Amniotic stem cell (primary cell): Measurements from ENCODE around the gene OXER1.
"Not testable (repeated sequence)": the region's sequence is repeated elsewhere in the genome, so short reads cannot be mapped to it uniquely, and the experiment has no call there.

Experiments
- DNase-seq: peaks from one replicate; lab custom pipeline; 2025; lab: John Stamatoyannopoulos, UW

Gene OXER1

DNA sequence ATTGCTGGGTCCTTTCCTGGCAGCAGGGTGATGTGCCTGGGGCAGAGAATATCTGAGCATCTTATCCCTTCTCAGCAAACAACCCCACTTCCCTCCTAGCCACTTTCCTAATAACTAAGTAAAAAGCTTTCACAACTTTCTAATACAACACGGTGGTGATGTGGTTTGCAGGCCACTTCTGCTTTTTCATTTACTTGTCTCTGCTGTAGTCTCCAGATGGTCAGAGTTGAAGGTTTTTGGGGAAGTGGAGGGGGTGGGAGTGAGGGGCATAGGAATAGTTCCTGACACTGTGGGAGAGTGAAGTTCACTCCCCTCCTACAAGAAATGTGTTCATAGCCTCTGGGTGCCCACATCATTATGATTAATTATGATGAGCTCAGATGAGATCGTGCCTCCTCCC, 11.6 kb downstream of the OXER1 start:
- no peak for DNase-seq

DNA sequence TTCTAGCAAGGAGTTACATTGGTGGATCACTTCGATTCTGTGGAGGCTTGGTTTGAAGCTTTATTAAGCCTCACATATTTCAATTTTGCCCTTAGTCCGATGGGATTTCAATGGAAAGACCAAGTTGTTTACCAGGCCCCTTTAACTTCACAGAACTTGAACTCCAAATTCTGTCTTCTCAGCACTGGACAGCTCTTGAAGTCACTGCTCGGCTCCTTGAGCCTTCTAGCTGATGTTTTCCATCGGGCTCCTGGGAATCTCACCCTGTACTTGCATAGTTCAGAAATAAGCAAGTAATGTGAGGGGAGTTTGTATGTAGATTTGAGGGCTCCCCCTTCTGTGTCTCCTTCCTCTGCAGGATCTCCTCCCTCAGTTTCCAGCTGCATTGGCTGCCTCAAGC, 15.1 kb downstream of the OXER1 start:
- DNase-seq, result no peak

DNA sequence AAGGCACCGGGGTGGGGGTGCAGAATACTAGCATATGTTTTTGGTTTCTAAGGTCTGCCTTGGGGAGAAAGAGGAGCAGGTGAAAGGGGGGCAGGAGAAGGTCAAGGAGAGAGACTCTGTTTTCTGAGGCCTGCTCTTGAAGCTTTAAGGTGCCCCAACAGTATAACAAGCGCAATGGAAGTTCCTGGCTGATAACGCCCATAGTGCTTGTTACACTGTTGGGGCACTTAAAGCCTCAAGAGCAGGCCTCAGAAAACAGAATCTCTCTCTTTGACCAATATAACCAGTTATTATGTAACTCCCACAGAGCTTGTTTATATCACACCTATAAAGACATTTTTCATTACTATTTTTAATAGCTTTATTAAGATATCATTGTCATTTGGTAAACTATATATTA, 16.5 kb downstream of the OXER1 start:
- DNase-seq, result no peak

DNA sequence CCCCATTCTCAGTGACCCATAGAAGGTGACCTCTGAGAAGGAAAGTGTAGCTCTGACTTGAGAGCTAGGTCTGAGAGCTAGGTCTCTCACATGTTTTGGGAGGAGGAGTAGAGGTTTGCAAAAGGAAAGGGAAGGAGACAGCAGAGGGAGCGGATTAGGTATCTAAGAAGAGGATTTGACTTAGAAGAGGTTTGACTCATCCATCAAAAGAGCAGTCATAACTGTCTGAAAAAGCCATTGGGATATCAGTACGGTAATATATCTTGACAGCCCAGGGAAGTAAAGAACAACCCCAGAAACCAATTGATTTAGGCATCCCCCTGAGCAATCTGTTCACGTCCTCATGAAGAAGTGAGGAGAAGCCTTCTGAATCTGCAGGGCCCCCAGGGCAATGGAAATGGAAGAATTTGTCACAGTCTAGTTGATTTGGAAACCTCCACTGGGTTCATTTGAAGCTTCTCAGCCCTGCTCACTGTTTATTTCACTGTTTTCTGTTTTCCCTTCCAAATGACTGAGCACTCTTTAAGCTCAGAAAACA, 19.3 kb downstream of the OXER1 start:
- no peak for DNase-seq

DNA sequence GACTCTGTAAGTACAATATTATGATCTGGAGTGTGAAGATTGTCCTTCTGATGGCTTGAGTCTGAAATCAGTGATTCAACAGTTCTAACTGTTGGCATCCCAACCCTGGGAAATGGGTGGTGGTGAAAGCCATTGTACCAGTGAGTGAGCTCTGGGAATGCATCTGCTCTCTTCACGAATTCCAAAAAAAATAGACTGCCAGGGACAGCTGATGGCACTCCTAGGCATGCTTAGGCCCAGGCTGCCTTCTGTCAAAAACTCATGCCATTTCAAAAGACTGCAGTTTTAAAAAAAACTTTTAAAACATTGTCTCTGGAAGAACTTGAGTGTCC, 20.3 kb downstream of the OXER1 start:
- no peak for DNase-seq

DNA sequence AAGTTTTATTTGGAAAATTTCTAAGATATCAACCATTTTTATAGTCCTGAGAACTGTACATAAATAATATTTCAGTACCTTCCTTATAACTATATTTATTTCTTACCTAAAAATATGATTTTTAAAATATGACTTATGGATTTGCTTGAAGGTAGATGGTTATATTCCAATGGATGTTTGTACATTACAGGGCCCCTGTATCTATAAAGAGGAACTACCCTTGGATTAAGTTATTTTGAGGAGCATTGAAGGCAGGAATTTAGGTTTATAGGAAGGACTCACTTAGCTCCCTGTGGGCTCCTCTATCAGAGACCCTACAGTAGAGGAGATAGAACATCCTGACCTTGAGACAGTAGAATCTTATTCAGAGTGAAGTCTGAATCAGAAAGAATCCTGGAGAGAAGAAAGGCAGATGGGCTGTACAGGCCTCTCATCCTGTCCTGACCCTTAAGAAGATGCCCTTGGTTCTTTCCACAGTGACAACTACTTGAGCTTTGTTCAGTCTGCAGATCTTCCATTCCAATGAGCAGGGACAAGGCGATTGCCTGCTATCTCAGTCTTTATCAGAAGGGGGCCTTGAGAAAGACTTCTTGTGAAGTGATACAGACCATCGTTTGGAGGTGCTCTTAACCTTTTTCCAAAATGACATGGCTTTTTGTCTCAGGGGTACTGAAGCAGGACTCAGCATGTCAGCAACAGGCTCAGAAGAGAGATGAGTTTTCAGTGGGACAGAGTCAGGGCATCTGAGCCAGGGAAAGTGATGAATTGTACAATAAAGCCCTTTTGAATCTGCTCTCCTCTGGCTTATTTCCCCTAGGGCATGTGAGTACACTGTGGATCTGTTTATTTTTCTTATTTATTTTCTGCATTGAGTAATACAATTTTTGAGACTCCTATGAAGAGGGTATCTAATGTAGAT, 20.9 kb downstream of the OXER1 start:
- no peak for DNase-seq

DNA sequence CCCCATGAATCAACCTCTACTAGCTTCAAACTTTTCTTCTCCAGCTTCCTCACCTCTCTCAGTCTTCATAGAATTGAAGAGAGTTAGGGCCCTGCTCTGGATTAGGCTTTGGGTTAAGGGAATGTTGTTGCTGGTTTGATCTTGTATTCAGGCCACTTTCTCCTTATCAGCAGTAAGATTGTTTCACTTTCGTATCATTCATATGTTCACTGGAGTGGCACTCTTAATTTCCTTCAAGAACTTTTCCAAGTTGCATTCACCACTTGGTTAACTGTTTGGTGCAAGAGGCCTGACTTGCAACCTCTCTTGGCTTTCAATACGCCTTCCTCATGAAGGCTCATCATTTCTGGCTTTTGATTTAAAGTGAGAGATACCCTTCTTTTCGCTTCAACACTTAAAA, 22.8 kb downstream of the OXER1 start:
- no peak for DNase-seq

DNA sequence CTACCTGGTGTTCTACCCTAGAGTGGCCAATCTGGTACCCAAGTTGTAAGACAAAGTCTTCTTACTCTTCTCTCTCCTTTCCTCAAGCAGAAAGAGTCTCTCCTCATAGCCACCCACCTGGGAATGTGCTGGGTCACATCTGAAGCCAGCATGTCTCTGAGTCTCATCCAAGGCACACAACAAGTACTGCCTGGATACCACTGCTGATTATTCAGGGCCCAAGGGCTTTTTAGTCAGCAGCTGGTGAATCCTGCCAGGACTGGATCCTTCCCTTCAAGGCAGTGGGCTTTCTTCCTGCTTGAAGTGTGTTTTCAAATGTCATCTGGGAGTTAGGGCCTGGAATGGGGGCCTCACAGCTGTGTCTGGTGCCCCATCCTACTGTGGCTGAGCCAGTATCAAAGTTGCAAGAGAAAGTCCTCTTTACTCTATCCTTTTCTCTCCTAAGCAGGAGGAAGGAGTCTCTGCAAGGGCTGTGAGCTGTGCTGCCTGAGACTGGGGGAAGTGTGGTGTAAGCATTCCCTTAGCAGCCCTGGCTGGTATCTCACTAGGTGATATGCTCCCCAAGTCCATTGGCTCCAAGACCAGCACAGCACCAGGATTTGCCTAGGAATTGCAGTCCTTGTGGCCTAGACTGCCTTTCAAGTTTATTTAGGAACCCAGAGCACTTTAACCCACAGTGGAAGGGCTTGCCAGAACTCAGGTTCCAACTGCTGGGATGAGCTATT, 27.2 kb downstream of the OXER1 start:
- DNase-seq, result no peak

DNA sequence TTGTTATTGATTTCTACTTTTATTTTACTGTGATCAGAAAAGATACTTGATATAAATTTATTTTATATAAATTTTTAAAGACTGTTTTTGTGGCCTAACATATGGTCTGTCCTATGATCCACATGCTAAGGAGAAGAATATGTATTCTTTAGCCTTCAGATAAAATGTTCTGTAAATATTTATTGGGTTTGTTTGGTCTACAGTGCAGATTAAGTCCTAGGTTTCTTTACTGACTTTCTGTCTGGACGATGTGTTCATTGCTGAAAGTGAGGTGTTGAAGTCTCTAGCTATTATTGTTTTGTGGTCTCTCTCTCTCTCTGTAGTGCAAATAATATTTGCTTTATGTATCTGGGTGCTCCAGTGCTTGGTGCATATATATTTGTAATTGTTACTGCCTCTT, 30.1 kb downstream of the OXER1 start:
- no peak for DNase-seq

DNA sequence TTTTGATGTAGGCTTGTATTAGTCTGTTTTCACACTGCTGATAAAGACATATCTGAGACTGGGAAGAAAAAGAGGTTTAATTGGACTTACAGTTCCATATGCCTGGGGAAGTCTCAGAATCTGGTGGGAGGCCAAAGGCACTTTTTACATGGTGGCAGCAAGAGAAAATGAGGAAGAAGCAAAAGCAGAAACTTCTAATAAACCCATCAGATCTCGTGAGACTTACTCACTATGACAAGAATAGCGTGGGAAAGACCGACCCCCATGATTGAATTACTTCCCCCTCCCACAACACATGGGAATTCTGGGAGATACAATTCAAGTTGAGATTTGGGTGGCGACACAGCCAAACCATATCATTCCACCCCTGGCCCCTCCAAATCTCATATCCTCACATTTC, 32.6 kb downstream of the OXER1 start:
- not testable (repeated sequence) for DNase-seq

DNA sequence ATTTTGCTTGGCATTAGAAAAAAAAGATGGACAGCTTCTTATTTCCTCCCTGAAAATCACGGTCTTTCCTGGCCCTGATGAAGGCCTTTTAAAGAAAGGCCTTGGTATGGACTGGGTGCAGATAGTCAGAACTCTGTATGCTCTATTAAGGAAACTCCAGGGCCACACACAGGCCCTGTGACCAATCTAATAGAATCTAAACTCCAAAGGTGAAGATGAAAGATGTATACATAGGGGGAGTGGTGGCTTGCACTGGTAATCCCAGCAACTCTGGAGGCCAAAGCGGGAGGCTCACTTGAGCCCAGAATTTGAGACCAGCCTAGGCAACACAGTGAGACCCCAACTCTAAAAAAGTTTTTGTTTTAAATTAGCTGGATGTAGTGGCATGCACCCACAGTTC, 37.3 kb downstream of the OXER1 start:
- no peak for DNase-seq

DNA sequence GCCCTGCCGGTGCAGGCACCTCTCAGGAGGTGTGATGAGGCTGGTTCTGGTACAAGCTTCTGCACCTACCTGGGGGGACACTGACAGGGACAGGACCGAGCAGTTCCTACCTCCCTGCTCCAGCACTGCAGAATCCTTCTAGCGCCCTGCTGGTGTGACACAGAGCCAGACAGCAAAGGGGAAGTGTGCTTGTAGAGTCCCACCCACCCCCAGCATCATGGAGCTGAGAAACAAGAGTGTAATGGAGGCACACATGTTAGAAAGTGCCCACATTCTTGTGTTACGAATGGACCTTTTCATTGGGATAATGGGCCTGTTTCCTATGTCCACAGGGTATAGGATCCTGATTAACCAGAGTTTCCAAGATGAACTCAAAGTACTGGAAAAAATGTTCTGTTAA, 38.3 kb downstream of the OXER1 start:
- no peak for DNase-seq

DNA sequence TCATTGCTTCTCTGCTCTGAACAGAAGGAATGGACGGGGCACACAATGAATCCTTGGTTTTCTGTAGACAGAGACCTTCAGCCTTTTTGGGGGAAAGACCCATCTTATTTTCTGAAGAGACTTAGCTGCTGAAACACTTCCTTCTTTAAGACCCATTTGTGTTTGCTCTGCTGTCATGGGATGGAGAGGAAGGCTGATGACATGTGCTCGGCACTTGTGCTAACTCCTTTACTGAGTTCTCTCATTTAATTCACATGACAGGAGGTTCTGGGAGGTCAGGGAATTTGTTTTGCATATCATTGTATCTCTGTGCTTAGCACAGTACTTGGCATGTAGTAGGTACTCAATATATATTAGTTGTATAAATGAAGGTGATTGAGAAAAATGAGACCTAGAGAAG, 39.0 kb downstream of the OXER1 start:
- no peak for DNase-seq

DNA sequence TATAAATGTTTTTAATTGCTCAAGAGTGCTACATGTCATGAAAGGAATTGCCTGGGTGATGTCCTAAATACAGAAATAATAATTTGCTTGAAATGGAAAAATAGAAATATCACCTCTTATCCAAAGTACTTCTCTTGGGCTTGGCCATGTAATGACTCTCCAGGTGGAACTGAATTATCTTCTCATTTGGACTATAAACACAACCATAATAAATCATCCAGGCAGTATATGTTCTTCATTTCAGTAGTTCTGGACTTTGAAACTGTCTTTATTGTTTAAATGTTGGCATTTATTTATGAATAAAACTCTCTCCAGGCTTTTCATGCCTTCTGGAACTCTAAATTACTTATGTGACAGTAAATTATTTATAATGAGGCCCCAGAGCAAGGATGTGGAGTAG, 40.5 kb downstream of the OXER1 start:
- DNase-seq, result no peak

DNA sequence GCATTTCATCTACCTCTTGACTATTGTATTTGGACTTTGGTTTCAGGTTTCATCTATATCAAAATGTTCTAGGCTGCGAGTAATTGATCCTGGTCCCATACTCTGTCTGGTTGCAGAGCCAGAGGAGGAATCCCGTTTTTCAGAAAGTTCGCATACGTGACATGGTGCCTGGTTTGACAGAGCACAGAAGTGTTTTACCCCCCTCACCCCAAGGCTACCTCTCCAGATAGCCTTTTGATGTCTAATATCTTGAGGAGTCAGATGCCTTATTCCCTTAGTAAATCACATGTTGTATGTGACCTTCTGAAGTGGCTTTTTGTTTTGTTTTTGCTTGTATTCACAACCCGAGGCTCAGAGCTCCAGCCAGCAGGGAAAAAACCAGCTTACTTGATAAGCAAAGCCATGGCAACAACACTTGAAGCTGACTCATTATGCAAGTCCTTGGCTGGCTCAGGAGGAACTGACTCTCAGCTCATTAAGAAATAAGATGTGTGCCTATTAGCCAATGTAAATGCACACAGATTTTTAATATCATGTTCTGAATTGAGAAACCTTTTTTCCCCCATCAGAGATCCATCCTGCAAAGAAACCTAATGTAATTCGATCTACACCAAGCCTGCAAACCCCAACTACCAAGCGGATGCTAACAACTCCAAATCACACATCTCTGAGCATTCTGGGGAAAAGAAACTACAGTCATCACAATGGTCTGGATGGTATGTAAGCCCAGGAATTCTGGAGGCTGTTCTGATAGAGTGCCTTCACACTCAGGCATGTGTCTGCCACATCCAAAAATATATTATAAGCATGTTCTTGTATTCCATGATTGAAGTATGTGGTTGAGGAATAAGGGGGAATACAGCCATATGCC, 41.4 kb downstream of the OXER1 start:
- peak; percentile 30 for DNase-seq

DNA sequence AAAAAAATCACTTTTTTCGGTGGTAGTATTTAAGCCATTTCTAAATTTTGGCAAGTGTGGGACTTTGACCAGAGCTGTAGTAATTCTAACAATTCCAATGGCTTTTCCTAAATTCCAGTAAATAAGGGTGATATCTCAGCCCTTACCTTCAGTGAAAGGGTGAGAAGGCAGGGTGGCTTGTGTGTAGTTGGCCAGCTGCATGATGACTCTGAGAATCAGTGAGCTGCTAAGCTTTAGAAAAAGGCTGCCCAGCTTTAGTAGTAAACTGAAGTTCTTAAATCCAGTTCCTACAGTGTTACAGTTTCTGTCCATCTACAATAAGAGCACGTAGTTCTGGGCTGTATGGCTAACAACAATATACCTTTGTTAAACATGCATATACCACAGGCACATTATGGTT, 42.0 kb downstream of the OXER1 start:
- no peak for DNase-seq

DNA sequence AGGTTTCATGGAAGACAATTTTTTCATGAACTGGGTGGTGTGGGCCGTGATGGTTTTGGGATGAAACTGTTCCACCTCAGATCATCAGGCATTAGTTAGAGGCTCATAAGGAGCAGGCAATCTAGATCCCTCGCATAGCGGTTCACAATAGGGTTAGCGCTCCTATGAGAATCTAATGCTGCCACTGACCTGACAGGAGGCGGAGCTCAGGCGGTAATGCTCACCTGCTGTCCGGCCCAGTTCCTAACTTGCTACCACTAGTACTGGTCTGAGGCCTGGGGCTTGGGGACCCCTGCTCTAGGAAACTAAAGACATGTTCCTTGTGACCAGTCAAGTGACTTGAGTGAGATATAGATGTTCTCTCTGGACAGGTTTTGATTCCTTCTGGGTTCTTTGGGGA, 49.2 kb downstream of the OXER1 start:
- no peak for DNase-seq

DNA sequence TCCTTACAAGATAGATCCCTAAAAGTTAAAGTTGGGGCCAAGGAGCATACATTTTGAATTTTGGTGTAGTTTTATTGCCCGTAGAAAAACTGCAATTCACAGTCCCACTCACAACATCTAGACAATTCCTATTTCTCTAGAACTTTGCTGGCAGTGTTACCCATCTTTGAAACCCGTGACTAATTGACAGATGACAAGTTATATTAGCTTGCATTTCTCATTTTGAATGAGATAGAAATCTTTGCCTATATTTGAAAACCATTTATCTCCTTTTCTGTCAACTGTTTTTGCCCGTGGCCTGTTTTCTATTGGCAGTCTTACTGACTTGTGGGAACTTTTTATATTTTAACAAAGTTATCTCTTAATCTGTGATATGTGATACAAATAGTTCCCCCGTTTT, 50.0 kb downstream of the OXER1 start:
- no peak for DNase-seq

DNA sequence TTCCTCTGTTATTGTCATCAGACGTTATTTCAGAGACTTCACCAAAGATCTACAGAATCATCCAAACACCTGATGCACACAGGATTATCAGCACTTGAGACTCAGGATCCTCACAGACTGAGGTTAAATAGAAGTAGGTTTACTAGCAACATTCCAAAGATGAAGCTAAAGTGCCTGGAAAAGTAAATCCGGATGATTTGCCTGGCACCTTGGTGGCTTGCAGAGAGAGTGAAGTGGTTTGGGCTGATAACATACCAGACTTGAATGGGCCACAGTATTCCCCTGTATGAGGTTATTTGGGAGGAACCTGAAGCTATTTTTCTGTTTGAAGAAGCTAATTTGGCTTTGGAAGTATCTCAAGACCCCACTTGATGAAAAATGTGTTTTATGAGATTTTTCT, 51.0 kb downstream of the OXER1 start:
- DNase-seq, result no peak
